Activated gamma-delta T cell (primary cell): ENCODE measurements around the gene SYNPR.

Experiments used
- DNase-seq: peaks from one replicate; lab custom pipeline; 2025; lab: John Stamatoyannopoulos, UW

Gene SYNPR

GRCh38 chr3:63473641-63474166 lies 195.6 kb downstream of the SYNPR start:
- DNase-seq = no peak

- no peak for DNase-seq
Measured at GRCh38 chr3:63474828-63475518, 196.9 kb downstream of the SYNPR start.

GRCh38 chr3:63477494-63478129 lies 199.5 kb downstream of the SYNPR start:
- no peak for DNase-seq

GRCh38 chr3:63478990-63479660 lies 201.0 kb downstream of the SYNPR start:
- no peak for DNase-seq

- DNase-seq = no peak
Measured at GRCh38 chr3:63479661-63480035, 201.5 kb downstream of the SYNPR start.

GRCh38 chr3:63481627-63482026 lies 203.5 kb downstream of the SYNPR start:
- DNase-seq = no peak

GRCh38 chr3:63482341-63482740 lies 204.2 kb downstream of the SYNPR start:
- no peak for DNase-seq

- no peak for DNase-seq
Measured at GRCh38 chr3:63492464-63492863, 214.4 kb downstream of the SYNPR start.

- no peak for DNase-seq
Measured at GRCh38 chr3:63493101-63493500, 215.0 kb downstream of the SYNPR start.

GRCh38 chr3:63494646-63495045 lies 216.5 kb downstream of the SYNPR start:
- no peak for DNase-seq

- DNase-seq = no peak
Measured at GRCh38 chr3:63497641-63498040, 219.5 kb downstream of the SYNPR start.

GRCh38 chr3:63500196-63500595 lies 222.1 kb downstream of the SYNPR start:
- no peak for DNase-seq

GRCh38 chr3:63508305-63508704 lies 230.2 kb downstream of the SYNPR start:
- no peak for DNase-seq

GRCh38 chr3:63508771-63509170 lies 230.7 kb downstream of the SYNPR start:
- DNase-seq = no peak

GRCh38 chr3:63513791-63514190 lies 235.7 kb downstream of the SYNPR start:
- DNase-seq = no peak

- no peak for DNase-seq
Measured at GRCh38 chr3:63514678-63515077, 236.6 kb downstream of the SYNPR start.

- no peak for DNase-seq
Measured at GRCh38 chr3:63519426-63519825, 241.3 kb downstream of the SYNPR start.

- no peak for DNase-seq
Measured at GRCh38 chr3:63521657-63522056, 243.5 kb downstream of the SYNPR start.

GRCh38 chr3:63523100-63523499 lies 245.0 kb downstream of the SYNPR start:
- no peak for DNase-seq

GRCh38 chr3:63528325-63529000 lies 250.4 kb downstream of the SYNPR start:
- no peak for DNase-seq

GRCh38 chr3:63532521-63532920 lies 254.4 kb downstream of the SYNPR start:
- DNase-seq = no peak

- DNase-seq = no peak
Measured at GRCh38 chr3:63538919-63539318, 260.8 kb downstream of the SYNPR start.
